Fibroblast of lung (primary cell): ENCODE measurements around the gene VCAN.
A peak's percentile ranks its signal among the peaks of the same experiment; 100 is the strongest.

Experiments used
- CTCF ChIP-seq, 2 donors: IDR thresholded peaks in 1 of 2; conservative IDR thresholded peaks in 1 of 2; 1 replicate in 1 of 2; 2 replicates in 1 of 2; pipeline ENCODE4 v1.5.1; 2011 to 2012; ENCODE audit warnings: low read length in 2 of 2, control low read depth in 1 of 2, inconsistent platforms in 1 of 2, low read depth in 1 of 2, mild to moderate bottlenecking in 1 of 2
- EZH2 ChIP-seq: IDR thresholded peaks from 2 replicates; pipeline ENCODE4 v1.5.1; 2012; ENCODE audit warnings: low read length, control low read depth, mild to moderate bottlenecking; ENCODE audit errors: missing control alignments

- TF ChIP-seq EZH2 (no peak), CTCF (conservative IDR thresholded peaks at IDR 0.05 in 1 of 2, IDR thresholded peaks at IDR 0.05 in 1 of 2; ENCODE audit: low read depth in 1 of 2, low read length in 2 of 2) (peak in 1 of 2 donors; percentile 47)
Observed at GRCh38 chr5:83595217-83595616, 123.7 kb downstream of the VCAN start.
